Activated CD4-positive, alpha-beta T cell treated with anti-CD3 and anti-CD28 coated beads for 36 hours (primary cell): ENCODE measurements around the gene MAN1B1. TPM values are rescaled to one million over a fixed set of nuclear protein-coding genes. Genes with fewer than 3 reads are reported as not detected.

ENCODE experiments used
- ATAC-seq: fragments of 200-7000 bp; cut with Tn5 transposase; one replicate; pipeline ENCODE4 v1.10.0; 2021; ENCODE audit warnings: mild to moderate bottlenecking, moderate library complexity
- CTCF ChIA-PET: fragments of 350-600 bp; sonication (Branson Sonifier 250); formaldehyde crosslinking; loops from one replicate; lab custom pipeline; 2021; ENCODE audit warnings: antibody characterized with exemption; lab: Charles Lee
- POLR2A ChIA-PET: fragments of 350-600 bp; sonication (Branson Sonifier 250); formaldehyde crosslinking; loops from one replicate; lab custom pipeline; 2021; ENCODE audit warnings: antibody characterized with exemption, inconsistent platforms; lab: Charles Lee
- DNase-seq: peaks from one replicate; pipeline ENCODE4 v3.0.0-alpha.2; 2020
- H3K27ac Mint-ChIP-seq: one replicate; pipeline ENCODE4 v1.8.0; 2021; ENCODE audit warnings: mixed read lengths
- H3K27me3 Mint-ChIP-seq: one replicate; pipeline ENCODE4 v1.8.0; 2021; ENCODE audit warnings: mixed read lengths
- H3K36me3 Mint-ChIP-seq: one replicate; pipeline ENCODE4 v1.8.0; 2021; ENCODE audit warnings: low read depth, mixed read lengths
- H3K4me1 Mint-ChIP-seq: one replicate; pipeline ENCODE4 v1.8.0; 2021; ENCODE audit warnings: mixed read lengths
- H3K4me3 Mint-ChIP-seq: one replicate; pipeline ENCODE4 v1.8.0; 2021; ENCODE audit warnings: mild to moderate bottlenecking, moderate library complexity, mixed read lengths
- H3K9me3 Mint-ChIP-seq: one replicate; pipeline ENCODE4 v1.8.0; 2021; ENCODE audit warnings: low read depth, mixed read lengths
- intact Hi-C, 2 experiments: fragments of 100-400 bp; cut with DNase I in 1 of 2; cut with micrococcal nuclease in 1 of 2; formaldehyde crosslinking; loops; one replicate each; pipeline versions ENCODE4 v1.14.2 to v1.15.1; 2022 to 2024; cut with DNase I, micrococcal nuclease
- total RNA-seq, 2 experiments: library from RNA; stranded (reverse); gene quantifications; one replicate each; pipeline ENCODE4 v1.2.3, GENCODE V29; 2021

The MAN1B1 gene
- total RNA-seq, 2 experiments from 2014 or later = 21.6 to 26.7 TPM

GRCh38 chr9:137107312-137107921 is 20.6 kb downstream of the MAN1B1 start:
- peaks cover 2% of the 10 kb centered on the region for H3K9me3 Mint-ChIP-seq
- H3K27me3 Mint-ChIP-seq = no peaks in the 10 kb centered on the region
- no peak overlapping the region for H3K27ac Mint-ChIP-seq

GRCh38 chr9:137107982-137108381 is 21.2 kb downstream of the MAN1B1 start:
- Mint-ChIP-seq H3K36me3 (peaks cover 20% of the 10 kb centered on the region), H3K27me3 (no peaks in the 10 kb centered on the region), H3K4me3 (no peak overlapping the region), H3K27ac (no peak overlapping the region), H3K4me1 (peaks cover 2% of the 10 kb centered on the region), H3K9me3 (peaks cover 2% of the 10 kb centered on the region)
- intact Hi-C loops = no loop called here
- CTCF ChIA-PET = no interaction called here
- POLR2A ChIA-PET = no interaction called here
- no peak for ATAC-seq
- DNase-seq = no peak

More at GRCh38 chr9:137107312-137107921, 20.6 kb downstream of the MAN1B1 start:
- peaks cover 17% of the 10 kb centered on the region for H3K36me3 Mint-ChIP-seq
- intact Hi-C loops = no loop called here
- ATAC-seq (no peak), DNase-seq (no peak)
- CTCF ChIA-PET = interaction anchor here (0.6 kb wide), 1 partner anchor 21 kb away, joined by 3 read pairs; the partner anchor contains the start of gene MAN1B1
- no peak overlapping the region for H3K4me3 Mint-ChIP-seq
- no peaks in the 10 kb centered on the region for H3K4me1 Mint-ChIP-seq
- POLR2A ChIA-PET = interaction anchor here (0.7 kb wide), 1 partner anchor 20 kb away, joined by 3 read pairs; the partner anchor contains the start of gene MAN1B1

DNA sequence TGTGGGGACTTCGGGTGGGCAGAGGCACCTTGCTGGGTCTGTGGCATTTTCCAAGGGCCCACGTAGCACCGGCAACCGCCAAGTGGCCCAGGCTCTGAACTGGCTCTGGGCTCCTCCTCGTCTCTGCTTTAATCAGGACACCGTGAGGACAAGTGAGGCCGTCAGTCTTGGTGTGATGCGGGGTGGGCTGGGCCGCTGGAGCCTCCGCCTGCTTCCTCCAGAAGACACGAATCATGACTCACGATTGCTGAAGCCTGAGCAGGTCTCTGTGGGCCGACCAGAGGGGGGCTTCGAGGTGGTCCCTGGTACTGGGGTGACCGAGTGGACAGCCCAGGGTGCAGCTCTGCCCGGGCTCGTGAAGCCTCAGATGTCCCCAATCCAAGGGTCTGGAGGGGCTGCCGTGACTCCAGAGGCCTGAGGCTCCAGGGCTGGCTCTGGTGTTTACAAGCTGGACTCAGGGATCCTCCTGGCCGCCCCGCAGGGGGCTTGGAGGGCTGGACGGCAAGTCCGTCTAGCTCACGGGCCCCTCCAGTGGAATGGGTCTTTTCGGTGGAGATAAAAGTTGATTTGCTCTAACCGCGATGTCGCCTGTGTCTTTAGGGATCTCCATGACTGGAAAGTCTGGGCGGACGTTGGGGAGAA is 21.9 kb downstream of the MAN1B1 start:
- POLR2A ChIA-PET = no interaction called here
- Mint-ChIP-seq H3K27me3 (no peaks in the 10 kb centered on the region), H3K4me3 (no peak overlapping the region), H3K4me1 (peaks cover 5% of the 10 kb centered on the region), H3K9me3 (peaks cover 2% of the 10 kb centered on the region), H3K27ac (no peak overlapping the region), H3K36me3 (peaks cover 25% of the 10 kb centered on the region)
- ATAC-seq (no peak), DNase-seq (no peak)
- intact Hi-C loops = no loop called here
- CTCF ChIA-PET = interaction anchor here (1.3 kb wide), 1 partner anchor 80 kb away, joined by 3 read pairs; no protein-coding TSS in a partner anchor

DNA sequence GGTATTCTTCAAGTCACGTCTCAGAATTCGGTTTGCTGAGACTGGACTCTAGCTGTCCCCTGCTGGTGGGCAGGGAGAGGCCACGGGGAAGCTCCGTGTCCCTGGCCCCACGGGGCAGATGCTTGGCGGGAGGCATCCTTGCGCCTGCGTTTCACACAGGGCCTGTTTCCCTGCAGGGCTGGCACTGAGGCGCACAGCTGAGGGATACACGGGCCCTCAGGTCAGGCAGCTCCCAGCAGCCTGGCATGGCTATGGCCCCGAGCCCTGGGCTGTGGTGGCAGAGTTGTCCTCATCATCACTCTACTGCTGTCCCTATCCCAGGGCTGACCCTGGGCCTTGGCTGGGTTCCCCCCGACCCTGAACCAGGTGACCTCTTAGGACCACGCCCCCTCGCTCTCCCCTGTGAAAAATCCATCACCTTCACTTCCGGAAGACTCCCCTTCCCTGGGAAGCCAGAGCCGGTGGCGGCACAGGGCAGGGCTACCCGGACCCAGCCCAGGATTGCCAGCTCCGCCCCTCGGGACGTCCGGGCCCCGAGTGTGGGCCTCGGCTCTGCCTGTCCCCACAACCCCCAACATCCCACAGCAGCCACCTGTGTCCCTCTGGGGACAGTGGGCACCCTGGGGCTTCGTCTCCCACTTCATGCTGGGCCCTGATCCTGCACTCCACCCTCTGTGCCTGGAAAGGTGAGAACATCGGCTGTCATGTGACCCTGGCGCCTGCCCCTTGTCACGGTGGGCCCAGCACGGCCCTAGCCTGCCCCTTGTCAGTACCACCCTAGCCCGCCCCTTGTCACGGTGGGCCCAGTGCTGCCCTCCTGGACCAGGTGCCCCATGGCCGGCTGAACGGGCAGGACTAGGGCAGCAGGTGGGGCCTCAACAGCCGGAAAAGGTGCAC is 22.7 kb downstream of the MAN1B1 start:
- no peak overlapping the region for H3K27ac Mint-ChIP-seq
- no peaks in the 10 kb centered on the region for H3K9me3 Mint-ChIP-seq
- H3K4me3 Mint-ChIP-seq = no peak overlapping the region
- H3K4me1 Mint-ChIP-seq = peaks cover 5% of the 10 kb centered on the region
- H3K27me3 Mint-ChIP-seq = no peaks in the 10 kb centered on the region
- H3K36me3 Mint-ChIP-seq = peaks cover 25% of the 10 kb centered on the region
- POLR2A ChIA-PET = no interaction called here
- DNase-seq = no peak
- CTCF ChIA-PET = interaction anchor here (0.7 to 1.3 kb wide), 2 partner anchors 45 to 80 kb away, joined by 3 read pairs; no protein-coding TSS in a partner anchor
- intact Hi-C loops = no loop called here
- ATAC-seq = no peak

DNA sequence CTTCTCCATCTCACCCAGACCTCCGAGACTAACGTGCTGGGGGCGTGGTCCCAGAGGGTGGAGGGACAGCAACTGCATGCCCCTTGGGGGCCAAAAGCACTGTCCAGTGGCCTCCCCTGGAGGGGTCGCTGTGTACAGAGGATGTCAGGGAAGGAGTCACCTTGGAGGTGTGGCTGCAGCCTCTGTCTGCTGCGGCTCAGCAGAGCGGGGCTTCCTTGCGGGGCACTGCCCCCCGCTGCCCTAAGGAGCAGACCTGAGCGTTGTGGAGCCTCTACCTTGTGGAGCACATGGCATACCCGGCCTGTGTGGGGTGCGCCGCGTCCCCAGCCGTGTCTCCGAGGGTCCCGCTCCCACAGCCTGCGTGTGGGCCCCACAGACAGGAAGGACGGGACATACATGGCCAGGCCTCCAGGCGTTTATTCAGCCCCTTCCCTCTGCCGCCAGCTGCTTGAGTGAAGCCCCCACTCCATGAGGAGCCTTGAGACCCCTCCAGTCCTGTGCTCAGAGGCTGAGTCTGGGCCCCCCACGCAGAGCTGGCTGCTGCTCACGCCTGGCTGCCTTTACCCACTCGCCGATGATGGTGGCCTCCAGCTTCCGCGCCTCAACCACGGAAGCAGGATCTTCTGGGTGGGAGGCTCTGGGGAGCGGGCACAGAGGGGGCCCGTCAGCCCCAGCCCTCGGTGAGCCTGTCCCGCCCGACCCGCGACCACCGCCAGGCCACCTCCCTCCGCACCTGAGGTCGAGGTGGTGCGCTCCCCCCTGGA is 23.5 kb downstream of the MAN1B1 start:
- Mint-ChIP-seq H3K9me3 (no peaks in the 10 kb centered on the region), H3K27me3 (no peaks in the 10 kb centered on the region), H3K4me3 (no peak overlapping the region), H3K36me3 (peaks cover 22% of the 10 kb centered on the region), H3K27ac (no peak overlapping the region), H3K4me1 (peaks cover 5% of the 10 kb centered on the region)
- ChIA-PET POLR2A (no interaction called here), CTCF (interaction anchor here (0.7 kb wide), 2 partner anchors 9 to 46 kb away, joined by 3 to 4 read pairs; no protein-coding TSS in a partner anchor)
- intact Hi-C loops = no loop called here
- ATAC-seq (no peak), DNase-seq (no peak)

- peaks cover 22% of the 10 kb centered on the region for H3K36me3 Mint-ChIP-seq
- no peak overlapping the region for H3K27ac Mint-ChIP-seq
- peaks cover 5% of the 10 kb centered on the region for H3K4me1 Mint-ChIP-seq
- no peaks in the 10 kb centered on the region for H3K9me3 Mint-ChIP-seq
- no peak for ATAC-seq
- H3K27me3 Mint-ChIP-seq = no peaks in the 10 kb centered on the region
- POLR2A ChIA-PET = interaction anchor here (0.5 to 0.6 kb wide), 2 partner anchors 15 to 19 kb away, joined by 3 to 5 read pairs; no protein-coding TSS in a partner anchor
- H3K4me3 Mint-ChIP-seq = no peak overlapping the region
- CTCF ChIA-PET = interaction anchor here (1.8 kb wide), 1 partner anchor 15 kb away, joined by 5 read pairs; no protein-coding TSS in a partner anchor
- DNase-seq = no peak
- intact Hi-C loops = no loop called here
Observed at GRCh38 chr9:137110911-137111787, 24.4 kb downstream of the MAN1B1 start.

- no peaks in the 10 kb centered on the region for H3K9me3 Mint-ChIP-seq
- ChIA-PET CTCF (interaction anchor here (1.6 to 1.8 kb wide), 2 partner anchors 16 to 17 kb away, joined by 4 to 5 read pairs; no protein-coding TSS in a partner anchor), POLR2A (interaction anchor here (0.5 kb wide), 1 partner anchor 15 kb away, joined by 3 read pairs; no protein-coding TSS in a partner anchor)
- no peaks in the 10 kb centered on the region for H3K27me3 Mint-ChIP-seq
- H3K4me3 Mint-ChIP-seq = no peak overlapping the region
- DNase-seq (no peak), ATAC-seq (no peak)
- H3K36me3 Mint-ChIP-seq = peaks cover 20% of the 10 kb centered on the region
- H3K27ac Mint-ChIP-seq = no peak overlapping the region
- intact Hi-C loops = no loop called here
- peaks cover 5% of the 10 kb centered on the region for H3K4me1 Mint-ChIP-seq
Observed at GRCh38 chr9:137111788-137112563, 25.2 kb downstream of the MAN1B1 start.

GRCh38 chr9:137112564-137113384 is 26.0 kb downstream of the MAN1B1 start:
- ChIA-PET CTCF (interaction anchor here (1.2 to 1.8 kb wide), 3 partner anchors 16 to 36 kb away, joined by 3 to 5 read pairs (median 4); partner anchors contain the start of gene UAP1L1), POLR2A (interaction anchor here (0.5 kb wide), 1 partner anchor 120 kb away, joined by 3 read pairs; the partner anchor contains the start of gene PAXX)
- Mint-ChIP-seq H3K4me3 (peak overlapping the region; percentile 72), H3K4me1 (peaks cover 5% of the 10 kb centered on the region), H3K27ac (no peak overlapping the region), H3K9me3 (no peaks in the 10 kb centered on the region), H3K27me3 (no peaks in the 10 kb centered on the region), H3K36me3 (peaks cover 20% of the 10 kb centered on the region)
- ATAC-seq = no peak
- no peak for DNase-seq
- intact Hi-C loops = no loop called here
